Loucy (cell line): ENCODE results near the gene MAST4.

Experiments used
- H2AFZ ChIP-seq: fragments of 200-600 bp; sonication (generic); 2 replicates; pipeline ENCODE4 v1.6.0; 2016; ENCODE audit warnings: antibody characterized with exemption, mild to moderate bottlenecking, low read length, moderate library complexity
- H3F3A ChIP-seq: fragments of 200-600 bp; 2 replicates; pipeline ENCODE4 v1.6.0; 2016; ENCODE audit warnings: antibody characterized with exemption, low read depth, mild to moderate bottlenecking
- H3K27me3 ChIP-seq: fragments of 200-600 bp; sonication (generic); 2 replicates; pipeline ENCODE4 v1.6.1; 2014; ENCODE audit warnings: low read length, mild to moderate bottlenecking; ENCODE audit not compliant: insufficient read depth, poor library complexity, severe bottlenecking
- H3K36me3 ChIP-seq: fragments of 200-600 bp; sonication (generic); 2 replicates; pipeline ENCODE4 v1.6.1; 2016; ENCODE audit warnings: low read length; ENCODE audit not compliant: insufficient read depth
- H3K4me1 ChIP-seq: fragments of 200-600 bp; sonication (generic); 2 replicates; pipeline ENCODE4 v1.5.1; 2014; ENCODE audit warnings: low read length, mild to moderate bottlenecking; ENCODE audit not compliant: insufficient read depth, poor library complexity, severe bottlenecking
- H3K4me2 ChIP-seq: fragments of 200-600 bp; sonication (generic); 2 replicates; pipeline ENCODE4 v1.6.0; 2014; ENCODE audit warnings: antibody characterized with exemption, low read length, low read depth, mild to moderate bottlenecking; ENCODE audit not compliant: poor library complexity, severe bottlenecking
- H3K4me3 ChIP-seq: fragments of 200-600 bp; sonication (generic); 2 replicates; pipeline ENCODE4 v1.5.1; 2014; ENCODE audit warnings: low read length, mild to moderate bottlenecking, mixed read lengths; ENCODE audit not compliant: poor library complexity, severe bottlenecking
- H3K79me2 ChIP-seq: fragments of 200-600 bp; sonication (generic); 2 replicates; pipeline ENCODE4 v1.6.1; 2014; ENCODE audit warnings: low read length; ENCODE audit not compliant: insufficient read depth
- H3K9ac ChIP-seq: fragments of 200-600 bp; sonication (generic); 2 replicates; pipeline ENCODE4 v1.6.0; 2014; ENCODE audit warnings: mild to moderate bottlenecking, low read depth, low read length, moderate library complexity; ENCODE audit not compliant: poor library complexity, severe bottlenecking
- H3K9me2 ChIP-seq: fragments of 200-600 bp; sonication (generic); replicated peaks from 2 replicates; pipeline ENCODE4 v1.6.1; 2016; ENCODE audit warnings: low read depth, low read length, mixed read lengths
- H3K9me3 ChIP-seq: fragments of 200-600 bp; sonication (generic); 2 replicates; pipeline ENCODE4 v1.6.1; 2014; ENCODE audit warnings: mild to moderate bottlenecking, antibody characterized with exemption, low read length, low read depth; ENCODE audit not compliant: insufficient read depth
- H4K20me1 ChIP-seq: fragments of 200-600 bp; sonication (generic); 2 replicates; pipeline ENCODE4 v1.6.0; 2014; ENCODE audit warnings: antibody characterized with exemption, low read length, mild to moderate bottlenecking; ENCODE audit not compliant: insufficient read depth, poor library complexity, severe bottlenecking
- EZH2phosphoT487 ChIP-seq: fragments of 200-600 bp; IDR thresholded peaks from 2 replicates; pipeline ENCODE4 v1.6.1; 2018; ENCODE audit warnings: antibody characterized with exemption, mild to moderate bottlenecking, moderate library complexity, borderline replicate concordance
- TF ChIP-seq, protein P1 (sequence below): fragments of 200-600 bp; sonication (generic); conservative IDR thresholded peaks from 2 replicates; pipeline ENCODE4 v1.5.1; 2014; ENCODE audit warnings: mild to moderate bottlenecking, antibody characterized with exemption, low read length

Gene MAST4

DNA sequence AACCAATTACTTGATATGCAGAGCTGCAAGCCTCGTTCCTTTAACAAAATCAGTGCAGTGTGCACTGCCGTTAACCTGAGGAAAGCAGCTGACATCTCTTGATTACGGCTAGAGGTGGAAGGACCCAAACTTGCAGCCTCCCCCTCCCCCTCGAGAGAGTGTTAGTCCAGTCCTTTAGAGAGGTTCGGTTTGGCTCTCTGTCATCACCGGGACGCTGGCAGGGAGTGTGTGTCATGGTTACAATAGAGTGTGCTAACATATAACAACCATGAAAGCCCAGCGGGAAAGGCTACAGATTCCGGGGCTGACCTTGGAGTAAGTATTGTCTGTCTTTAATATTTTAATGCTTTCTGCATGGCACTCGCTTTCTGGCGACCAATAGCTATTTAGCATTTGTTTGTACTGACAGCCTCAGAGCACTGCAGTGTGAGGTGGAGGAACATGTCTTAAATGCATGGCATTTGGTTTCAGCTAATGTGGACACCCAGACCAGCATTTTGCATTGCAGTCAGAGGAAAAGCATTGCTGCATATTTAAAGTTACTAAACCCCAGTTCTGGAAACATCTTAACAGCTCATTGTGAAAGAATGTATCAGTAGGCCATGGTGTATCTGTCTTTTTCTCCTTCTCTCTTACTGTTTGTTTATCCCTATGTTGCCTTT lies 362.9 kb downstream of the MAST4 start:
- Histone ChIP-seq H3K9ac (no peak overlapping the region), H3K4me3 (no peak overlapping the region), H3K9me3 (no peaks in the 10 kb centered on the region), H3K9me2 (no peaks in the 10 kb centered on the region), H4K20me1 (no peaks in the 10 kb centered on the region), H3K4me1 (no peaks in the 10 kb centered on the region), H3K36me3 (no peaks in the 10 kb centered on the region), H2AFZ (no peak overlapping the region; the same call in 1 of the 2 replicates), H3K79me2 (no peaks in the 10 kb centered on the region), H3K4me2 (no peak overlapping the region), H3F3A (no peaks in the 10 kb centered on the region), H3K27me3 (no peaks in the 10 kb centered on the region)
- TF ChIP-seq, protein P1, sequence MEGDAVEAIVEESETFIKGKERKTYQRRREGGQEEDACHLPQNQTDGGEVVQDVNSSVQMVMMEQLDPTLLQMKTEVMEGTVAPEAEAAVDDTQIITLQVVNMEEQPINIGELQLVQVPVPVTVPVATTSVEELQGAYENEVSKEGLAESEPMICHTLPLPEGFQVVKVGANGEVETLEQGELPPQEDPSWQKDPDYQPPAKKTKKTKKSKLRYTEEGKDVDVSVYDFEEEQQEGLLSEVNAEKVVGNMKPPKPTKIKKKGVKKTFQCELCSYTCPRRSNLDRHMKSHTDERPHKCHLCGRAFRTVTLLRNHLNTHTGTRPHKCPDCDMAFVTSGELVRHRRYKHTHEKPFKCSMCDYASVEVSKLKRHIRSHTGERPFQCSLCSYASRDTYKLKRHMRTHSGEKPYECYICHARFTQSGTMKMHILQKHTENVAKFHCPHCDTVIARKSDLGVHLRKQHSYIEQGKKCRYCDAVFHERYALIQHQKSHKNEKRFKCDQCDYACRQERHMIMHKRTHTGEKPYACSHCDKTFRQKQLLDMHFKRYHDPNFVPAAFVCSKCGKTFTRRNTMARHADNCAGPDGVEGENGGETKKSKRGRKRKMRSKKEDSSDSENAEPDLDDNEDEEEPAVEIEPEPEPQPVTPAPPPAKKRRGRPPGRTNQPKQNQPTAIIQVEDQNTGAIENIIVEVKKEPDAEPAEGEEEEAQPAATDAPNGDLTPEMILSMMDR = no peak
- TF ChIP-seq EZH2phosphoT487 = no peak

GRCh38 chr5:66959653-66960052 lies 363.5 kb downstream of the MAST4 start:
- Histone ChIP-seq H3F3A (no peaks in the 10 kb centered on the region), H3K4me3 (no peak overlapping the region), H3K4me2 (no peak overlapping the region), H2AFZ (peak overlapping the region; percentile 18; the same call in 1 of the 2 replicates), H4K20me1 (no peaks in the 10 kb centered on the region), H3K79me2 (no peaks in the 10 kb centered on the region), H3K27me3 (no peaks in the 10 kb centered on the region), H3K9ac (no peak overlapping the region), H3K9me2 (no peaks in the 10 kb centered on the region), H3K9me3 (no peaks in the 10 kb centered on the region), H3K36me3 (no peaks in the 10 kb centered on the region), H3K4me1 (no peaks in the 10 kb centered on the region)
- no peak for TF ChIP-seq EZH2phosphoT487
- TF ChIP-seq, protein P1 = no peak

GRCh38 chr5:66960369-66961137 lies 364.4 kb downstream of the MAST4 start:
- H3K4me1 ChIP-seq = no peaks in the 10 kb centered on the region
- no peaks in the 10 kb centered on the region for H4K20me1 ChIP-seq
- H3K27me3 ChIP-seq = no peaks in the 10 kb centered on the region
- no peaks in the 10 kb centered on the region for H3F3A ChIP-seq
- H3K79me2 ChIP-seq = no peaks in the 10 kb centered on the region
- H3K9ac ChIP-seq = no peak overlapping the region
- no peaks in the 10 kb centered on the region for H3K9me3 ChIP-seq
- TF ChIP-seq, protein P1 = no peak
- TF ChIP-seq EZH2phosphoT487 = no peak
- no peaks in the 10 kb centered on the region for H3K36me3 ChIP-seq
- H2AFZ ChIP-seq = peak overlapping the region; percentile 0; the same call in 1 of the 2 replicates
- H3K9me2 ChIP-seq = no peaks in the 10 kb centered on the region
- H3K4me2 ChIP-seq = no peak overlapping the region
- H3K4me3 ChIP-seq = no peak overlapping the region
